Right lobe of liver (tissue), 4 donors: ENCODE data around the gene PUS7.
"Not testable (repeated sequence)": the region's sequence is repeated elsewhere in the genome, so short reads cannot be mapped to it uniquely, and the experiment has no call there.

ENCODE experiments used
- POLR2A ChIP-seq: fragments of 450-650 bp; IDR thresholded peaks from one replicate; pipeline ENCODE4 v1.6.1; 2017; ENCODE audit warnings: antibody characterized with exemption, mild to moderate bottlenecking
- TF ChIP-seq, protein P1 (sequence below), 4 donors: fragments of 200-600 bp in 3 of 4; fragments of 450-650 bp in 1 of 4; IDR thresholded peaks; one replicate each; pipeline versions ENCODE4 v1.5.1 to v1.8.0; 2016 to 2022; ENCODE audit warnings: antibody characterized with exemption in 4 of 4, mild to moderate bottlenecking in 2 of 4
- donor health status: DM: no; HTN: no; CAD: no.
- donor health status: DM: no; HTN: no; CAD: no.
- donor health status: DM: no; HTN: yes; CAD: no.

DNA sequence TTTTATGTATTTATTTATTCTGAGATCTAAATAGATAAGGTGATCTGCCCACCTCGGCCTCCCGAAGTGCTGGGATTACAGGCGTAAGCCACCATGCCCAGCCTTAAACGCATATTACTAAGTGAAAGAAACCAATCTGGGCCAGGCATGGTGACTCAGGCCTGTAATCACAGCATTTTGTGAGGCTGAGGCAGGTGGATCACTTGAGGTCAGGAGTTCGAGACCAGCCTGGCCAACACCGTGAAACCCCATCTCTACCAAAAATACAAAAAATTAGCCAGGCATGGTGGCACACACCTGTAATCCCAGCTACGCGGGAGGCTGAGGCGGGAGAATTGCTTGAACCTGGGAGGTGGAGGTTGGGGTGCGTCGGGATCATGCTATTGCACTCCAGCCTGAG, 2.4 kb upstream of the PUS7 start:
- TF ChIP-seq, protein P1, sequence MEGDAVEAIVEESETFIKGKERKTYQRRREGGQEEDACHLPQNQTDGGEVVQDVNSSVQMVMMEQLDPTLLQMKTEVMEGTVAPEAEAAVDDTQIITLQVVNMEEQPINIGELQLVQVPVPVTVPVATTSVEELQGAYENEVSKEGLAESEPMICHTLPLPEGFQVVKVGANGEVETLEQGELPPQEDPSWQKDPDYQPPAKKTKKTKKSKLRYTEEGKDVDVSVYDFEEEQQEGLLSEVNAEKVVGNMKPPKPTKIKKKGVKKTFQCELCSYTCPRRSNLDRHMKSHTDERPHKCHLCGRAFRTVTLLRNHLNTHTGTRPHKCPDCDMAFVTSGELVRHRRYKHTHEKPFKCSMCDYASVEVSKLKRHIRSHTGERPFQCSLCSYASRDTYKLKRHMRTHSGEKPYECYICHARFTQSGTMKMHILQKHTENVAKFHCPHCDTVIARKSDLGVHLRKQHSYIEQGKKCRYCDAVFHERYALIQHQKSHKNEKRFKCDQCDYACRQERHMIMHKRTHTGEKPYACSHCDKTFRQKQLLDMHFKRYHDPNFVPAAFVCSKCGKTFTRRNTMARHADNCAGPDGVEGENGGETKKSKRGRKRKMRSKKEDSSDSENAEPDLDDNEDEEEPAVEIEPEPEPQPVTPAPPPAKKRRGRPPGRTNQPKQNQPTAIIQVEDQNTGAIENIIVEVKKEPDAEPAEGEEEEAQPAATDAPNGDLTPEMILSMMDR (IDR thresholded peaks at IDR 0.05), result not testable (repeated sequence)
- TF ChIP-seq POLR2A, result not testable (repeated sequence)
